ENCODE results near the gene ARRDC2. TPM values are rescaled to one million over a fixed set of nuclear protein-coding genes. Genes with fewer than 3 reads are reported as not detected.

The ARRDC2 gene
- total RNA-seq, 2 donors from 2014 or later = 57.1 to 75.9 TPM

DNA sequence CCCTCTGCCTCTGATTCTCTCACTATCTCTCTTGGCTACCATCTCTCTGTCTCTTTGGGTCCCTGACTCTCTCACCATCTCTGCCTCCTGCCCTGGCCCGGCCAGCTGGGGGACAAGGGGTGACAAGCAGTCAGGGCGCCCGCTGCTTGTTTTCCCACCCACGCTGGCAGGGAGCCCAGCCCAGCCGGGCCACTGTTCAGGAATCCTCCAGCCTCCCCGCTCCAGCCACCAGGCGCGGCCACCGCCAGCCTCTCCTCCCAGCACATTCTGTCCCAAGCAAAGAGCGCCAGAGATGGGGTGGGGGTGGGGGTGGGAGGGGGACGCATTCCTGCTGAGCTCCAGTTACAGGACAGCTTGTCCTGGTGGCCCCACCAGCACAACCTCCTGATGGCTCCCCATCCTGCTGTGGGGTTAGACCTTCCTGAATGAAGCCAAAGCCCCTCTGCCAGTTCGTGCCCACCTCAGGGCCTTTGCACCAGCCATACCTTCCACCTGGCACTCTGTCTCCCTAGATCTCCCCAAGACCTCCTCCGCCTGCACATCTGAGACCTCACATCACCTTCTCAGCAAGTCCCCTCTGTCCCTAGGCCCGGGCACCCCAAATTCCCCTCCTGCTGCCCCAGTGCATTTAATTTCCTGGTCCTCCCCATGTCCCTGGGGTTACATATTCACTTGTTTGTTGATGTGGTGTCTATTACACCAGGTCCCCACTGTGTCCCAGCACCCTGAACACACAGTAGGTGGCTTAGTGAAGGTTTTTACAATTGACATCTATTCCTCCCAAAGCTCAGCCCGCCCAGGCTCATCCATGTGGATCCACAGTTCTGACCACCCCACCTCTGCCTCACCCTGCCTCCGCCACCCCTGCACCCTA, 12.5 kb downstream of the ARRDC2 start:
- intact Hi-C loops (cut with DNase I) = no loop called here
- peak overlapping the region; percentile 75 to 76 for H3K27ac ChIP-seq
- WGBS = 47% methylated on average over 14 of the region's 16 CpGs
- TF ChIP-seq POLR2A (IDR thresholded peaks at IDR 0.05) = no peak
- TF ChIP-seq POLR2AphosphoS5 (IDR thresholded peaks at IDR 0.05) = peak; percentile 61
- peak in 1 of 4 experiments; percentile 5 for TF ChIP-seq CTCF (IDR thresholded peaks at IDR 0.05)
- H3K27me3 ChIP-seq (replicated peaks; ENCODE audit: insufficient read depth) = no peaks in the 10 kb centered on the region
- no peaks in the 10 kb centered on the region for H3K9me3 ChIP-seq
- no peak overlapping the region for H3K4me3 ChIP-seq
- H3K4me1 ChIP-seq (replicated peaks) = peaks cover 10% of the 10 kb centered on the region
- H3K36me3 ChIP-seq = no peaks in the 10 kb centered on the region
- DNase-seq (ENCODE audit: low spot score) = peak; percentile 63

DNA sequence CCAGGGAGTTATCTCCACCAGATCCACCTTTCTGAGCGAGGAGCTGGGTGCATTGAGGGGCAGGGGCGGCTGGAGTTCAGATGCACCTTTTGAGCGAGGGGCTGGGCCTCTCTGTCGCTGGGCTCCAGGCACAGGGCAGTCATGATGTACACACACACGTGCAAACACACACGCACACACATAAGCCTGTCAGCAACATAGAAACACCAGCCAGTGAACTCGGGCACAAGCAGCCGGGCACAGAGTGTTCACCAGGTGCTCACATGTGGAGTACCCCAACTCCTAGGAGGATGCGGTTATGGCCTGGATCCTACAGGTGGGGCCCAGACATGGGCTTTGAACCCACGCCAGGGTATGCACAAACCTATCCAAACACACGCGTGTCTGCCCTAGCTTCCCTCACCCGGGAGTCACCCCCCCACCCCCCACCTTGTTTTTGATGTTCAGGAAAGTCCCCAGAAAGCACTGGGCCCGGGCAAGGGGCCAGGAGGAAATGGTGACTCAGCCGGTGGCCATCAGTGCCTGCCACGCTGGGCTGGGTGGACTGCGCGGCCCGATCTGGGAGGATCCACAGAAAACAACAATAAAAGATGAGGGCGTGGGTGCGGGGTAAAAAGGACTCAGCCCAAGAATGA, 13.3 kb downstream of the ARRDC2 start:
- Histone ChIP-seq H3K9me3 (no peaks in the 10 kb centered on the region), H3K4me3 (no peak overlapping the region), H3K27me3 (replicated peaks; ENCODE audit: insufficient read depth) (no peaks in the 10 kb centered on the region), H3K27ac (peak overlapping the region; percentile 75 to 76), H3K36me3 (no peaks in the 10 kb centered on the region), H3K4me1 (replicated peaks) (peaks cover 10% of the 10 kb centered on the region)
- DNase-seq (ENCODE audit: low spot score) = peak; percentile 72
- intact Hi-C loops (cut with DNase I) = no loop called here
- TF ChIP-seq POLR2AphosphoS5 (IDR thresholded peaks at IDR 0.05) (peak; percentile 78), POLR2A (IDR thresholded peaks at IDR 0.05) (no peak)
- 25% methylated on average over 21 of the region's 21 CpGs for WGBS

GRCh38 chr19:18023622-18024251, 15.8 kb downstream of the ARRDC2 start:
- peak overlapping the region; percentile 67 to 75 for H3K27ac ChIP-seq
- H3K9me3 ChIP-seq = no peaks in the 10 kb centered on the region
- no peaks in the 10 kb centered on the region for H3K36me3 ChIP-seq
- no peak for DNase-seq (ENCODE audit: low spot score)
- no peak overlapping the region for H3K4me3 ChIP-seq
- no peaks in the 10 kb centered on the region for H3K27me3 ChIP-seq (replicated peaks; ENCODE audit: insufficient read depth)
- H3K4me1 ChIP-seq (replicated peaks) = peaks cover 10% of the 10 kb centered on the region
- WGBS = 44% methylated on average over 21 of the region's 23 CpGs
- TF ChIP-seq POLR2A (IDR thresholded peaks at IDR 0.05) (no peak), POLR2AphosphoS5 (IDR thresholded peaks at IDR 0.05) (peak; percentile 58), CTCF (IDR thresholded peaks at IDR 0.05) (no peak)
- intact Hi-C loops (cut with DNase I) = no loop called here

DNA sequence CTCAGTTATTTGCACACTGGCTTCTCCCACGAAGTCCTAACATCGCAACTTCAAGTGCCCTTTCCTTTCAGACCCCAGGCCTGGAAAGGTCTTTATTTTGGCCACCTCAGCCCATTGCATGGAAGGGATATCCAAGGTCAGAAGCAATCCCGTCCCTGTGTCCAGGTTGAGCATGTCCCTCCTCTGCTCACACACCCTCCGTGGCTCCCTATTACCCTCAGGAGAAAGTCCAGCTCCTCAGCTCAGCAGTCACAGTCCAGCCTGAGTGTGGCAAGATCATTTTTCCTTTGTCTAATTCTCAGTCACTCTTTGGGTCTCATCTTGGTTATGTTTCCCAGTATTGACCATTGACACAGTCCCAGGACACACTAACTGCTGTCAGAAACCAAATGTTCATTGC, 19.2 kb downstream of the ARRDC2 start:
- H3K4me3 ChIP-seq = no peak overlapping the region
- H3K36me3 ChIP-seq = no peaks in the 10 kb centered on the region
- intact Hi-C loops (cut with DNase I) = no loop called here
- 95% methylated on average over 4 of the region's 4 CpGs for WGBS
- TF ChIP-seq CTCF (IDR thresholded peaks at IDR 0.05) (no peak), POLR2AphosphoS5 (IDR thresholded peaks at IDR 0.05) (no peak), POLR2A (IDR thresholded peaks at IDR 0.05) (no peak)
- H3K27ac ChIP-seq = no peak overlapping the region
- H3K4me1 ChIP-seq (replicated peaks) = peaks cover 4% of the 10 kb centered on the region
- H3K9me3 ChIP-seq = no peaks in the 10 kb centered on the region
- no peaks in the 10 kb centered on the region for H3K27me3 ChIP-seq (replicated peaks; ENCODE audit: insufficient read depth)
- no peak for DNase-seq (ENCODE audit: low spot score)

DNA sequence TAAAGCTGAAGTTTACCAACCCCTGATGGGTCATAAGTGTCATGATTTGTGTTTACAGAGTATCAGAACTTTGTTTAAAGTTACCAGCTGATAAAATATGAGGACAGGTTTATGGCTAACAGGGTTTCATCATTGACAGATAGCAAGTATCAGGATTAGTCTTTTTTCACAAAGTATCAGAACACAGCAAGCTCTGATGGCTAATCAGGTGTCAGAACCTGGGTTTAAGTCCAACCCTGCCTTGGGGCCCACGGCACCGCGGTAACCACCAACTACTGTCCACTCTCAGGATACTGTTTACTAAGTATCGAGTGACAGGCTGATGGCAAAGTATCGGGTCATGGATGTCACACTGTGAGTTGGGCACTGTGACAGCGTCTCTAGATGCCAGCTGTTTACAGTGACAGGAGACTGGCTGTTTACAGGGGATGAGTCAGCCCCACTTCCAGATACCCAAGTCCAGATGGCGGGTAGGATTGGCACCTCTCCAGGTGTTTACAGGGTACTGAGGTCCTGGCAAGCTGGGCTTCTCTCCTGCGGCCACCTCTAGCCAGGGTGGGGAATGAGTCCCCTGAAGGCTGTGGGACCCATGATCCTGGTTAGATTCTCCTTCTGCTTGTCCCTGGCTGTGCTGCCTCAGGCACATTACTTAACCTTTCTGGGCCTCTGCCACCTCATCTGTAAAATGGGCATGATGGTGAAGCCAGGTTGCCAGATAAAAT, 21.8 kb downstream of the ARRDC2 start:
- TF ChIP-seq POLR2AphosphoS5 (IDR thresholded peaks at IDR 0.05) = no peak
- no peak for TF ChIP-seq POLR2A (IDR thresholded peaks at IDR 0.05)
- TF ChIP-seq CTCF (IDR thresholded peaks at IDR 0.05) = no peak
- peak overlapping the region; percentile 9 to 28 for H3K27ac ChIP-seq
- DNase-seq (ENCODE audit: low spot score) = no peak
- H3K4me1 ChIP-seq (replicated peaks) = peaks cover 4% of the 10 kb centered on the region
- no peaks in the 10 kb centered on the region for H3K36me3 ChIP-seq
- no peak overlapping the region for H3K4me3 ChIP-seq
- WGBS = 21% methylated on average over 8 of the region's 8 CpGs
- no peaks in the 10 kb centered on the region for H3K9me3 ChIP-seq
- intact Hi-C loops (cut with DNase I) = no loop called here
- no peaks in the 10 kb centered on the region for H3K27me3 ChIP-seq (replicated peaks; ENCODE audit: insufficient read depth)
